ENCODE data around the gene NUP88.

NUP88 gene

DNA sequence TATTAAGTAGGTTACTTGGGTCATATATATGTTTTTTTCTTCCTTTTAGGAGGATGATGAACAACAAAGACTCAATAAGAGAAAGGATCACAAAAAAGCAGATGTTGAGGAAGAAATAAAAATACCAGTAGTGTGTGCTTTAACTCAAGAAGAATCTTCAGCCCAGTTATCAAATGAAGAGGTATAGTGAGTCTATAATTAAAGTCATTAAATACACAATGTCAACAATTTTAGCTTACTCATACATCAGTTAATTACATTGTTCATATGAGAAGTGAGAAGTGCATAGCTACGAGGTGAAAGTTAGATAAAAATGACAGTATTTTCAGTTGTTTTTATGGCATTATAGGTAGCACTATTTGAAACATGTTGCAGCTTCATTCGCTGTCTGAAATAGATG lies 65.2 kb downstream of the NUP88 start:
- DNase-seq, result no peak

DNA sequence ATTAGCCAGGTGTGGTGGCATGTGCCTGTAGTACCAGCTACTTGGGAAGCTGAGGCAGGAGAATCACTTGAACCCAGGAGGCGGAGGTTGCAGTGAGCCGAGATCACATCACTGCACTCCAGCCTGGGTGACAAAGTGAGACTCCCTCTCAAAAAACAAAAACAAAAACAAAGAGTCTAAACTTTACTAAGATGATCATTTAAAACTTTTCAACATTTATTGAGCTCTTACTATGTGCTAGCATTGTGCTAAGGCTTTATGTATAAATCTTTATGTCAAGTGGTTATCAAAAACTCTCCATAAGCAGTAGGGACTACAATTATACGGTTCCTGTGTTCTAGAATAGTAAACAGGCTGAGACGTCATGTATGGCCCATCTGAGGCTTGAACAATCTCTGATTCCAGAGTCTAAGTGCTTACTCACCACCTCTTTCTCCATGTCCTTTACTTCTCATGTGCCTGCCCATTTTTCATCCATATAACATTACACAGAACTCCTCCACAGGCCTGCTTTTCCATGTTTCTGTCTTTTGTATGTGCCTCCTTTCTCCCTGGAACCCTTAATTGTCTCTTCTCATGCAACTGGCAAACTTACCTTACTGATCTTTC lies 66.7 kb downstream of the NUP88 start:
- no peak for DNase-seq

DNA sequence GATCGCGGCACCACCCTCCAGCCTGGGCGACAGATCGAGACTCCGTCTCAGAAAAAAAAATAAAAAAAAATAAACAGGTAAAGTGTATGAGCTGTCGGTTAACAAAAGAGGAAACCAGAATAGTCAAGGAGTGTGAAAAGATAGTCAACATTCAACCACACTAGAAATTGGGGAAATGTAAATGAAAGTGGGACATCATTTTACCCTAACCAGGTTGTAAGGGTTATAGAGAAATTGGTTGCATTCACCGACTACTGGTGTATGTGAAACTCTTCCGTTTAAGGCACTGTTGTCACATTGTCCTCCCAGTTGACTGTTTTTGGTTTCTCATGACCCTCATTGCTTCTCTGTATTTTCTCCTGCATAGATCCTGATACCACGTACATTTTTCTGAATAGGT lies 74.5 kb downstream of the NUP88 start:
- no peak for DNase-seq
